OCI-LY3 (cell line): Measurements from ENCODE around the gene NARS2.

ENCODE experiments used
- EZH2phosphoT487 ChIP-seq: fragments of 200-600 bp; shearing (Covaris generic); IDR thresholded peaks from 2 replicates; pipeline ENCODE4 v1.6.1; 2018; ENCODE audit warnings: antibody characterized with exemption, mixed run types, low read depth
- TF ChIP-seq, protein P1 (sequence below): fragments of 200-600, 300-600 bp; sonication (generic); IDR thresholded peaks from 2 replicates; pipeline ENCODE4 v1.5.1; 2014; ENCODE audit warnings: antibody characterized with exemption, low read length, low read depth

DNA sequence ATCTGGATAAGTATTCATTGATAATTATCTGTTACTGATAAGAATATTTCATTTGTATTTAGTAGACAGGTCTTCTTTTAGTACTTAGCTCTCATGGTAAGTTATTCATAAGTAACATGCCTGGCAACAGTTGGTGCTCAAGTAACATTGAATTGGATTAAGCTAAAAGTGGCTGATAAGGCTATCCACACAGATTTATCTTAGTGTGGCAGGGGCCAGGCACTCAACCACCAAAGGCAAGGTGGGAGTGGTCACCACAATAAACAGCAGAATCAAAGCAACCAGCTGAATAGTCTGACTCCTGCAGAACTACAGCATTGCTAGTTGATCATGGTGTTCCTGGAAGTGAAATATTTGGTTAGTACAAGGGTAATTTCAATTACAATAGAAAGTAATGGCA is 33.0 kb upstream of the NARS2 start:
- TF ChIP-seq, protein P1, sequence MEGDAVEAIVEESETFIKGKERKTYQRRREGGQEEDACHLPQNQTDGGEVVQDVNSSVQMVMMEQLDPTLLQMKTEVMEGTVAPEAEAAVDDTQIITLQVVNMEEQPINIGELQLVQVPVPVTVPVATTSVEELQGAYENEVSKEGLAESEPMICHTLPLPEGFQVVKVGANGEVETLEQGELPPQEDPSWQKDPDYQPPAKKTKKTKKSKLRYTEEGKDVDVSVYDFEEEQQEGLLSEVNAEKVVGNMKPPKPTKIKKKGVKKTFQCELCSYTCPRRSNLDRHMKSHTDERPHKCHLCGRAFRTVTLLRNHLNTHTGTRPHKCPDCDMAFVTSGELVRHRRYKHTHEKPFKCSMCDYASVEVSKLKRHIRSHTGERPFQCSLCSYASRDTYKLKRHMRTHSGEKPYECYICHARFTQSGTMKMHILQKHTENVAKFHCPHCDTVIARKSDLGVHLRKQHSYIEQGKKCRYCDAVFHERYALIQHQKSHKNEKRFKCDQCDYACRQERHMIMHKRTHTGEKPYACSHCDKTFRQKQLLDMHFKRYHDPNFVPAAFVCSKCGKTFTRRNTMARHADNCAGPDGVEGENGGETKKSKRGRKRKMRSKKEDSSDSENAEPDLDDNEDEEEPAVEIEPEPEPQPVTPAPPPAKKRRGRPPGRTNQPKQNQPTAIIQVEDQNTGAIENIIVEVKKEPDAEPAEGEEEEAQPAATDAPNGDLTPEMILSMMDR: no peak
- no peak for TF ChIP-seq EZH2phosphoT487
